ENCODE measurements around the gene CNKSR3. TPM values are rescaled to one million over a fixed set of nuclear protein-coding genes. Genes with fewer than 3 reads are reported as not detected.

The CNKSR3 gene
- polyA plus RNA-seq, 1 donor from 2014 or later, result 3.0 TPM

- no peaks in the 10 kb centered on the region for H3K36me3 ChIP-seq (ENCODE audit: insufficient read depth, low read length)
- no peak overlapping the region for H2AFZ ChIP-seq (ENCODE audit: low read depth, low read length)
- no peak overlapping the region for H3K27ac ChIP-seq (ENCODE audit: low read length)
- no peaks in the 10 kb centered on the region for H4K20me1 ChIP-seq (ENCODE audit: insufficient read depth)
- H3K4me3 ChIP-seq (ENCODE audit: low read length), result no peak overlapping the region
- H3K4me2 ChIP-seq (ENCODE audit: low read length), result no peak overlapping the region
- no peaks in the 10 kb centered on the region for H3K79me2 ChIP-seq (replicated peaks; ENCODE audit: insufficient read depth, low read length)
- TF ChIP-seq TAF1 (IDR thresholded peaks at IDR 0.05; ENCODE audit: low read depth) (no peak), MXI1 (conservative IDR thresholded peaks at IDR 0.05; ENCODE audit: poor library complexity, severe bottlenecking) (no peak), POLR2AphosphoS5 (IDR thresholded peaks at IDR 0.05) (no peak), CTCF (IDR thresholded peaks at IDR 0.05; ENCODE audit: poor library complexity, severe bottlenecking) (no peak), EP300 (conservative IDR thresholded peaks at IDR 0.05; ENCODE audit: poor library complexity, severe bottlenecking) (no peak), REST (IDR thresholded peaks at IDR 0.05; ENCODE audit: borderline replicate concordance) (no peak), EZH2 (IDR thresholded peaks at IDR 0.05; ENCODE audit: borderline replicate concordance, insufficient read depth, low read length, poor library complexity, severe bottlenecking) (no peak), RAD21 (conservative IDR thresholded peaks at IDR 0.05) (no peak), SMC3 (conservative IDR thresholded peaks at IDR 0.05; ENCODE audit: poor library complexity) (no peak)
- no peak overlapping the region for H3K9ac ChIP-seq (ENCODE audit: low read length)
- no peaks in the 10 kb centered on the region for H3K27me3 ChIP-seq (ENCODE audit: insufficient read depth, low read depth, low read length)
- H3K9me2 ChIP-seq (ENCODE audit: insufficient read depth, low read length), result no peaks in the 10 kb centered on the region
- H3F3A ChIP-seq (ENCODE audit: insufficient read depth, low read length, poor library complexity, severe bottlenecking), result no peaks in the 10 kb centered on the region
- H3K9me3 ChIP-seq (ENCODE audit: low read length), result no peaks in the 10 kb centered on the region
Measured at GRCh38 chr6:154498340-154498934, 12.0 kb downstream of the CNKSR3 start.

- Histone ChIP-seq H3K9me3 (ENCODE audit: low read length) (no peaks in the 10 kb centered on the region), H3K27ac (ENCODE audit: low read length) (no peak overlapping the region), H2AFZ (ENCODE audit: low read depth, low read length) (no peak overlapping the region), H3K4me3 (ENCODE audit: low read length) (no peak overlapping the region), H4K20me1 (ENCODE audit: insufficient read depth) (no peaks in the 10 kb centered on the region), H3K36me3 (ENCODE audit: insufficient read depth, low read length) (no peaks in the 10 kb centered on the region), H3K79me2 (replicated peaks; ENCODE audit: insufficient read depth, low read length) (no peaks in the 10 kb centered on the region), H3K9ac (ENCODE audit: low read length) (no peak overlapping the region), H3K27me3 (ENCODE audit: insufficient read depth, low read depth, low read length) (no peaks in the 10 kb centered on the region), H3K9me2 (ENCODE audit: insufficient read depth, low read length) (no peaks in the 10 kb centered on the region), H3F3A (ENCODE audit: insufficient read depth, low read length, poor library complexity, severe bottlenecking) (no peaks in the 10 kb centered on the region), H3K4me2 (ENCODE audit: low read length) (no peak overlapping the region)
- TF ChIP-seq TAF1 (IDR thresholded peaks at IDR 0.05; ENCODE audit: low read depth), result no peak
- TF ChIP-seq MXI1 (conservative IDR thresholded peaks at IDR 0.05; ENCODE audit: poor library complexity, severe bottlenecking), result no peak
- no peak for TF ChIP-seq EZH2 (IDR thresholded peaks at IDR 0.05; ENCODE audit: borderline replicate concordance, insufficient read depth, low read length, poor library complexity, severe bottlenecking)
- TF ChIP-seq EP300 (conservative IDR thresholded peaks at IDR 0.05; ENCODE audit: poor library complexity, severe bottlenecking), result no peak
- TF ChIP-seq SMC3 (conservative IDR thresholded peaks at IDR 0.05; ENCODE audit: poor library complexity), result no peak
- TF ChIP-seq REST (IDR thresholded peaks at IDR 0.05; ENCODE audit: borderline replicate concordance), result no peak
- TF ChIP-seq CTCF (IDR thresholded peaks at IDR 0.05; ENCODE audit: poor library complexity, severe bottlenecking), result no peak
- TF ChIP-seq RAD21 (conservative IDR thresholded peaks at IDR 0.05), result no peak
- no peak for TF ChIP-seq POLR2AphosphoS5 (IDR thresholded peaks at IDR 0.05)
Measured at GRCh38 chr6:154496793-154497517, 13.5 kb downstream of the CNKSR3 start.

All from neural cell (in vitro differentiated cells).